GM21528 (cell line): ENCODE measurements around the gene CELF1.

Source experiments
- ATAC-seq: cut with Tn5 transposase; IDR thresholded peaks from one replicate; pipeline ENCODE4 v1.9.1; 2021; ENCODE audit warnings: mild to moderate bottlenecking, moderate library complexity; ENCODE audit not compliant: unreplicated experiment, low FRiP score

CELF1 gene

GRCh38 chr11:47495011-47495855 is 57.7 kb downstream of the CELF1 start:
- ATAC-seq = no peak

DNA sequence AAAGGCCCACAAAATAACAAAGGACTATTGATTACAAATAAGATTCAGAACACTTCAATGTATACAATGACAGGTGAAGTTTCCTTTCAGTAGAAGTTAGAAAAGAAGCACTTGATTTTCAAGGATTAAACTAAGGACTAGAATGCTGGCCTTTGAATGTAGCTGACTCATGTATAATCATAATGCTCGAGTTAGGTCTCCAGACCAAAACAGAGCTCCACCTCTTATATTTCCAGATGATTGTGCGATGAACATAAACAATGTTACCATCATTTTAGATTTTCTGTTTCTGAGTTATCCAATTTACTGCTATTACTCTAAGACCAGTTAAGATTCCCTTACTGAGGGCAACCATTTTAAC is 63.6 kb downstream of the CELF1 start:
- ATAC-seq = no peak

GRCh38 chr11:47488674-47489394 is 64.1 kb downstream of the CELF1 start:
- no peak for ATAC-seq

- no peak for ATAC-seq
Measured at GRCh38 chr11:47488111-47488510, 64.8 kb downstream of the CELF1 start.

- ATAC-seq = no peak
Measured at GRCh38 chr11:47487421-47487820, 65.5 kb downstream of the CELF1 start.

DNA sequence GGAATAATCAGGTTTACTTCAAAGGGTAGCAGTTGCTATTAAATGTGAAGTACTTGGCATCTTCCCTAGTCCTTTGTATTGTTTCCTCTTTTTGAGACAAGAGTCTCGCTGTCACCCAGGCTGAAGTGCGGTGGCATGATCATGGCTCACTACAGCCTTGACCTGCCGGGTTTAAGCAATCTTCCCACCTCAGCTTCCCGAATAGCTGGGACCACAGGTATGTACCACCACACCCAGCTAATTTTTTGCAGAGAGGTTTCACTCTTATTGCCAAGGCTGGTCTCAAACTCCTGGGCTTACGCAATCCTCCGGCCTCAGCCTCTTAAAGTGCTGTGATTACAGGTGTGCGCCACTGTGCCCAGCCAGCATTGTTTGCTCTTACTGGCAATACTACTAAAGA is 67.8 kb downstream of the CELF1 start:
- ATAC-seq = no peak

GRCh38 chr11:47483457-47483856 is 69.5 kb downstream of the CELF1 start:
- ATAC-seq = no peak

GRCh38 chr11:47480762-47481161 is 72.2 kb downstream of the CELF1 start:
- ATAC-seq = no peak

- no peak for ATAC-seq
Measured at GRCh38 chr11:47478651-47479329, 74.1 kb downstream of the CELF1 start.

- ATAC-seq = no peak
Measured at GRCh38 chr11:47477753-47478152, 75.2 kb downstream of the CELF1 start.

DNA sequence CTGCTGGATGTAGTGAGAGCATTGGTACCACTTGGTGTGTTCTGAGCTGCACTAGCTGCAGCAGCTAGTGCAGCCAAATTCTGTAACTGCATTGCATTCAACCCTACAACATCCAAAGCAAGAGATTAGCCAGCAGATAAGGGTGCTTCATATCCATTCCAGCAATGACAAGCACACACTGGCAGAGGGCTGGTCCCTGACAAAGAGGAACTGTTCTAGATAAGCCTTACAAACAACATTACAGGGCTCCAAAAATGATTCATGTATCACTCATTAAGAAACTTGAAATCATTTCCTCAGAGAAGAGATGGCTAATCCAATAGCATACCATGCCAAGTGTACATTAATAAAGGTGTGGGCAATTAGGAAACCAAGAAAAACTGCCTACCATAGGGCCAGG is 75.6 kb downstream of the CELF1 start:
- ATAC-seq = no peak

- ATAC-seq = no peak
Measured at GRCh38 chr11:47470671-47471070, 82.3 kb downstream of the CELF1 start.

DNA sequence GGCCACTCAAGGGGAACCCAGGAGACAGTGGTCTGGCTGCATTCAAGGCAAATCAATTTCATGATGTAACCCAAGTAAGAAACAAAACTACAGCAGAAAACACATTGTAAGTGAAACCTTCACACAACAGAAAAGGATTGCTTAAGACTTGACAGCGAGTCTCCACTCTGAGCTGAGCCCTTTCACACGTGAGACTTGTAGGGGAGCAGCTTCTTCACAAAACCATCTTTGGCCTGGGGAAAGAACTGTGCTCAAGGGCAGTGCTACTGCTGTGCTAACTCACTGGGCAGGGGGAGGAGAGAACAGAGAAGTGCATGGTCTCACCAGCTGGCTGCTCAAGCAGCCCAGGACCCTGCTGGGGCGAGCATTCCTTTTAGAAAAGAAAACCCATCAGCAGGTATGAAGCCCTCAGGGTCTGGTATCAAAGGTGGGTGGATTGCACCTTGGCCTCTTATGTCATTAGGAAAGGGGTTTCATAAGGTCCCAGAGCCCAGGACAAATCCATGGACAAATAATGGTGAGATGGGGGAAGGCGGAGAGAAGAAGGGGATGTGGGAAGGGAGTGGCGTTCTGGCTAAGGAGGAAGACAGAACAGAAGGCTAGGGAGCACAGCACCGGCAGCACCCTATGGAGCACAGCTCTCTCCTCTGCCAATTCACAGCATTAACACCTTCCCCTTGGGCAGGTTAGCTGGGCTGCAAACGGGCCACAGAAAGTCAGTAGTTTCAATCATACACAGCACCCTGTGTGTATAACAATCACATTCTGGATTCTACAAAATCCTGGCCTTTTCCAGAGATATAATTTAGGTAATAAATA is 83.4 kb downstream of the CELF1 start:
- ATAC-seq = no peak

GRCh38 chr11:47468598-47469214 is 84.2 kb downstream of the CELF1 start:
- ATAC-seq = no peak

GRCh38 chr11:47467357-47467756 is 85.6 kb downstream of the CELF1 start:
- no peak for ATAC-seq

GRCh38 chr11:47466701-47467250 is 86.2 kb downstream of the CELF1 start:
- no peak for ATAC-seq

- ATAC-seq = no peak
Measured at GRCh38 chr11:47466201-47466600, 86.7 kb downstream of the CELF1 start.

DNA sequence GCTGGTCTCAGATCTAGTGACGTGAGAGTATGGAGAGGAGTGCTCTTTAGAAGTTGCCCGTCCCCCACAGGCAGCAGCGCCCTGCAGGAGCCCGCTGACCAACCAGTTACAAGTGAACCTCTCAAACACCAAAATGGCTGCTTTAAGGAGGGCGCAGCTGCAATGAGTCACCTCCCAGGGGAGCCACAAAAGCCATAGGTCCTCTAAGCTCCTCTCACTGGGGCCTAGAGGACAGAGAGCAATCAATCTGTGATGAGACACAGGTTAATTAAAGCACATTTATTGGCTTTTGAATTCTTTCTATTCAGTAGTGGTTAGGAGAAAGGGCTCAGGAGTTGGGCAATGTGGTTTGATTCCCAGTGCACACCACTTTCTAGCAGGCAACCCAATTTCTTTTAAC is 88.4 kb downstream of the CELF1 start:
- no peak for ATAC-seq

- no peak for ATAC-seq
Measured at GRCh38 chr11:47461876-47462275, 91.1 kb downstream of the CELF1 start.
